HepG2 (cell line): Measurements from ENCODE around the gene TXNDC12. TPM values are rescaled to one million over a fixed set of nuclear protein-coding genes. Genes with fewer than 3 reads are reported as not detected.

Source experiments
- ATAC-seq: fragments of 200-7000 bp; cut with Tn5 transposase; 3 replicates; pipeline ENCODE4 v1.9.1; 2020; ENCODE audit warnings: mild to moderate bottlenecking, moderate library complexity
- BruUV-seq: library from RNA; stranded (reverse); fragments of 400-500 nt; replicated peaks from 2 replicates; lab custom pipeline; 2021; lab: Mats Ljungman, UMichigan
- CTCF ChIA-PET: fragments of 300-600 bp; formaldehyde crosslinking; extraction: SDS; loops from one replicate; lab custom pipeline; 2021; ENCODE audit warnings: low total read pairs, inconsistent platforms, low intra/inter-chr PET ratio; lab: Yijun Ruan, JAX
- POLR2A ChIA-PET: fragments of 350-600 bp; sonication (Branson Sonifier 250); formaldehyde crosslinking; loops from one replicate; lab custom pipeline; 2020; ENCODE audit warnings: antibody characterized with exemption, inconsistent platforms; lab: Yijun Ruan, JAX
- DNase-seq: peaks from one replicate; pipeline ENCODE4 v3.0.0-alpha.2; 2015; ENCODE audit warnings: low spot score
- FAIRE-seq: peaks from 3 replicates; lab custom pipeline; 2011; peaks lifted over from hg19 to GRCh38; lab: Jason Lieb, UNC
- H2AFZ ChIP-seq: one replicate; pipeline ENCODE4 v1.6.1; 2011; ENCODE audit warnings: low read length, inconsistent platforms
- H3K27ac ChIP-seq: fragments of 300-600 bp; 3 replicates; pipeline ENCODE4 v1.8.0; 2011; ENCODE audit warnings: mixed run types, mild to moderate bottlenecking, mixed read lengths, low read length, inconsistent platforms; ENCODE audit not compliant: insufficient read depth; ENCODE audit errors: extremely low read length
- H3K27me3 ChIP-seq, 2 experiments: fragments of 200-600 bp in 1 of 2; 2 replicates in 1 of 2; 3 replicates in 1 of 2; pipeline versions ENCODE4 v1.6.0 to v1.8.0; 2011; ENCODE audit warnings: low read length in 2 of 2, mild to moderate bottlenecking in 2 of 2, moderate library complexity in 2 of 2, inconsistent platforms in 1 of 2; ENCODE audit not compliant: insufficient read depth in 2 of 2, control insufficient read depth in 1 of 2
- H3K36me3 ChIP-seq, 2 experiments: fragments of 200-600 bp in 1 of 2; replicated peaks in 1 of 2; 2 replicates in 1 of 2; 3 replicates in 1 of 2; pipeline versions ENCODE4 v1.5.1 to v1.8.0; 2011; ENCODE audit warnings: low read length in 2 of 2, inconsistent platforms in 1 of 2; ENCODE audit not compliant: insufficient read depth in 2 of 2, control insufficient read depth in 1 of 2
- H3K4me1 ChIP-seq: 2 replicates; pipeline ENCODE4 v1.5.1; 2012; ENCODE audit warnings: low read length, inconsistent platforms; ENCODE audit not compliant: insufficient read depth
- H3K4me2 ChIP-seq: 2 replicates; pipeline ENCODE4 v1.6.0; 2011; ENCODE audit warnings: low read depth, low read length, inconsistent platforms
- H3K4me3 ChIP-seq, 3 experiments: fragments of 200-600 bp in 1 of 3; sonication (generic), shearing (Covaris generic) in 1 of 3; replicated peaks in 1 of 3; 2 replicates each; pipeline ENCODE4 v1.5.1; 2011 to 2016; ENCODE audit warnings: low read length in 3 of 3, inconsistent platforms in 2 of 3, low read depth in 2 of 3, mild to moderate bottlenecking in 2 of 3, control low read depth in 1 of 3, mixed read lengths in 1 of 3; ENCODE audit not compliant: insufficient read depth in 1 of 3
- H3K79me2 ChIP-seq: one replicate; pipeline ENCODE4 v1.6.1; 2011; ENCODE audit warnings: low read length, inconsistent platforms; ENCODE audit not compliant: insufficient read depth
- H3K9ac ChIP-seq: 2 replicates; pipeline ENCODE4 v1.6.0; 2011; ENCODE audit warnings: mild to moderate bottlenecking, low read depth, low read length, inconsistent platforms; ENCODE audit not compliant: insufficient read depth
- H3K9me3 ChIP-seq: 2 replicates; pipeline ENCODE4 v1.5.1; 2012; ENCODE audit warnings: mild to moderate bottlenecking, low read length
- H4K20me1 ChIP-seq: 2 replicates; pipeline ENCODE4 v1.6.0; 2011; ENCODE audit warnings: inconsistent platforms, mild to moderate bottlenecking, low read length, moderate library complexity; ENCODE audit not compliant: insufficient read depth
- ARHGAP35 ChIP-seq: sonication (generic); formaldehyde crosslinking; IDR thresholded peaks from 2 replicates; pipeline ENCODE4 v1.9.0; 2022; ENCODE audit warnings: mild to moderate bottlenecking, inconsistent platforms, moderate library complexity, missing genetic modification reagents, borderline replicate concordance
- KLF15 ChIP-seq: sonication (generic); formaldehyde crosslinking; IDR thresholded peaks from 2 replicates; pipeline ENCODE4 v1.8.1; 2023; ENCODE audit warnings: borderline replicate concordance, mild to moderate bottlenecking, inconsistent platforms, missing genetic modification reagents, mixed read lengths
- MLLT10 ChIP-seq: sonication (generic); formaldehyde crosslinking; IDR thresholded peaks from 2 replicates; pipeline ENCODE4 v1.4.0; 2020; ENCODE audit warnings: missing genetic modification reagents
- RBFOX2 ChIP-seq: fragments of 200-400 bp; formaldehyde crosslinking; IDR thresholded peaks from 2 replicates; pipeline ENCODE4 v1.6.1; 2017; ENCODE audit warnings: low read depth, mild to moderate bottlenecking, low read length
- REL ChIP-seq: sonication (generic); formaldehyde crosslinking; conservative IDR thresholded peaks from 2 replicates; pipeline ENCODE4 v1.8.0; 2022; ENCODE audit warnings: mild to moderate bottlenecking, missing genetic modification reagents, moderate library complexity
- RFX3 ChIP-seq: IDR thresholded peaks from 2 replicates; pipeline ENCODE4 v1.6.1; 2016; ENCODE audit warnings: missing biosample characterization, missing genetic modification reagents
- TOPORS ChIP-seq: sonication (generic); formaldehyde crosslinking; IDR thresholded peaks from 2 replicates; pipeline ENCODE4 v1.8.0; 2023; ENCODE audit warnings: mild to moderate bottlenecking, missing genetic modification reagents
- ZNF234 ChIP-seq: sonication (generic); formaldehyde crosslinking; conservative IDR thresholded peaks from 2 replicates; pipeline ENCODE4 v1.5.1; 2020; ENCODE audit warnings: mild to moderate bottlenecking, missing genetic modification reagents
- ZNF296 ChIP-seq: sonication (generic); formaldehyde crosslinking; conservative IDR thresholded peaks from 2 replicates; pipeline ENCODE4 v1.5.0; 2020; ENCODE audit warnings: mild to moderate bottlenecking, missing genetic modification reagents
- ZNF572 ChIP-seq: sonication (generic); formaldehyde crosslinking; IDR thresholded peaks from 2 replicates; pipeline ENCODE4 v1.5.1; 2020; ENCODE audit warnings: mild to moderate bottlenecking, missing genetic modification reagents
- ZNF652 ChIP-seq: IDR thresholded peaks from 2 replicates; pipeline ENCODE4 v1.6.1; 2016; ENCODE audit warnings: low read depth, borderline replicate concordance
- WGBS: methylation state at CpG from one replicate; pipeline ENCODE4 v1.1.6; 2017; ENCODE audit warnings: low lambda C conversion rate; 5-methylcytosine and 5-hydroxymethylcytosine counted together
- in situ Hi-C: cut with HindIII; loops from 2 replicates; pipeline ENCODE4 v1.10.0; 2017; ENCODE audit warnings: low pct_unique_long_range_greater_than_20kb; ENCODE audit not compliant: extremely low pct_ligation_motif_present
- intact Hi-C: fragments of 100-400 bp; cut with micrococcal nuclease; formaldehyde crosslinking; loops from one replicate; pipeline ENCODE4 v1.10.0; 2022; ENCODE audit not compliant: unreplicated experiment
- polyA plus RNA-seq, 8 experiments: library from polyadenylated mRNA; depleted of rRNA in 3 of 8; stranded (reverse) in 7 of 8; unstranded in 1 of 8; fragments of >200 nt; fragmentation: Illumina TruSeq in 4 of 8; extraction: Trizol in 4 of 8; gene quantifications; 2 replicates each; pipeline versions ENCODE4 v1.2.1 to v1.2.3, GENCODE V29; 2011 to 2016; ENCODE audit warnings: low read depth in 4 of 8, missing spikeins in 1 of 8, mixed read lengths in 1 of 8; ENCODE audit not compliant: insufficient read depth in 1 of 8
- total RNA-seq, 5 experiments: library from RNA; depleted of rRNA; stranded (reverse); fragments of >200 nt; fragmentation: Illumina TruSeq; extraction: Trizol; gene quantifications; 2 replicates each; pipeline ENCODE4 v1.2.3, GENCODE V29; 2016; ENCODE audit warnings: low read depth in 1 of 5
- TF ChIP-seq, protein P1 (sequence below): sonication (generic); formaldehyde crosslinking; IDR thresholded peaks from 2 replicates; pipeline ENCODE4 v1.5.0; 2020; ENCODE audit warnings: mild to moderate bottlenecking, missing genetic modification reagents
- TF ChIP-seq, protein P2 (sequence below): sonication (generic); formaldehyde crosslinking; IDR thresholded peaks from 2 replicates; pipeline ENCODE4 v1.9.0; 2021; ENCODE audit warnings: missing genetic modification reagents, mild to moderate bottlenecking, borderline replicate concordance
- TF ChIP-seq, protein P3 (sequence below): sonication (generic); formaldehyde crosslinking; IDR thresholded peaks from 2 replicates; pipeline ENCODE4 v1.5.0; 2020; ENCODE audit warnings: mild to moderate bottlenecking, missing genetic modification reagents
- TF ChIP-seq, protein P4 (sequence below): sonication (generic); formaldehyde crosslinking; IDR thresholded peaks from 2 replicates; pipeline ENCODE4 v1.4.0; 2020; ENCODE audit warnings: mild to moderate bottlenecking, missing genetic modification reagents, borderline replicate concordance

TXNDC12 gene
- total and polyA plus RNA-seq, 2 of the 13 experiments (the other 11 are each of a cell fraction or from before 2014, with no cell fraction given): 65.6 to 67.2 TPM

DNA sequence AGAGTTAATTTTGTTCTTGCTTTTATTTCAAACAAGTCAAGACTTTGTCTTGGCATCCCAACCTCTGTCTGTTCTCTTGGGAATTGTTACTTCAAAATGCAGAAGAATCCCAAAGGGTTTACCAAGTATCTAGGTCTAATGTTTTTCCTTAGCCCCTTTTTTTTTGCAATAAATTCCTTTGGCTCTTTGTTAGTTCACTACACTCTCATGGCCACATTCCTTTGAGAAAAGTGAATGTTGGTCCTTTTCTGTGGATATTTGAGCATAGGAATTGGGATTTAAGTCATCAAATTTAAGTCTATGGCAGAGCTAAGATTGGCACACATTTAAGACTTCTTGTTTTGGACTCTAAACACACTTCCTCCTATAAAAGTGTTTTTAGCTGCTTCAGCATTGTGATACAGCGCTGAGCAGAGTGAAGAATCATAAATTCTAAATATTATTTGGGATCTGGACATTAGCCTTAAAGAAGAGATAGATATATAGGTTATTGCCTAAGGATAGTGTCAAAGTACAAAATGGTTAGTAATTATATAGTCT, 3.0 kb upstream of the TXNDC12 start:
- no peaks in the 10 kb centered on the region for H3K9me3 ChIP-seq
- H3K27ac ChIP-seq: no peak overlapping the region
- BruUV-seq: no TSS peak
- peak overlapping the region; percentile 81 for H3K4me2 ChIP-seq
- peaks cover 47% of the 10 kb centered on the region for H3K4me1 ChIP-seq
- in situ Hi-C loops (no loop called here), intact Hi-C loops (no loop called here)
- DNase-seq (no peak), FAIRE-seq (no peak), ATAC-seq (no peak)
- peak overlapping the region; percentile 88 for H3K9ac ChIP-seq
- H4K20me1 ChIP-seq: peaks cover 26% of the 10 kb centered on the region
- H3K4me3 ChIP-seq: peak overlapping the region; percentile 85 to 89 (median 87); a peak in 5 of 6 replicates
- 100% methylated on average over 1 of the region's 1 CpG for WGBS
- ChIA-PET POLR2A (interaction anchor here (2.3 to 5.3 kb wide), 2 partner anchors 15 to 22 kb away, joined by 7 to 80 read pairs; no protein-coding TSS in a partner anchor), CTCF (no interaction called here)
- no peaks in the 10 kb centered on the region; a peak in 1 of 5 replicates for H3K27me3 ChIP-seq
- no peak overlapping the region for H2AFZ ChIP-seq
- peaks cover 10 to 23% of the 10 kb centered on the region in 2 experiments for H3K36me3 ChIP-seq
- H3K79me2 ChIP-seq: peaks cover 76% of the 10 kb centered on the region
- TF ChIP-seq, protein P1, sequence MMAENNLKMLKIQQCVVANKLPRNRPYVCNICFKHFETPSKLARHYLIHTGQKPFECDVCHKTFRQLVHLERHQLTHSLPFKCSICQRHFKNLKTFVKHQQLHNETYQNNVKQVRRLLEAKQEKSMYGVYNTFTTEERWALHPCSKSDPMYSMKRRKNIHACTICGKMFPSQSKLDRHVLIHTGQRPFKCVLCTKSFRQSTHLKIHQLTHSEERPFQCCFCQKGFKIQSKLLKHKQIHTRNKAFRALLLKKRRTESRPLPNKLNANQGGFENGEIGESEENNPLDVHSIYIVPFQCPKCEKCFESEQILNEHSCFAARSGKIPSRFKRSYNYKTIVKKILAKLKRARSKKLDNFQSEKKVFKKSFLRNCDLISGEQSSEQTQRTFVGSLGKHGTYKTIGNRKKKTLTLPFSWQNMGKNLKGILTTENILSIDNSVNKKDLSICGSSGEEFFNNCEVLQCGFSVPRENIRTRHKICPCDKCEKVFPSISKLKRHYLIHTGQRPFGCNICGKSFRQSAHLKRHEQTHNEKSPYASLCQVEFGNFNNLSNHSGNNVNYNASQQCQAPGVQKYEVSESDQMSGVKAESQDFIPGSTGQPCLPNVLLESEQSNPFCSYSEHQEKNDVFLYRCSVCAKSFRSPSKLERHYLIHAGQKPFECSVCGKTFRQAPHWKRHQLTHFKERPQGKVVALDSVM (CRISPR knock-in tag): no peak
- TF ChIP-seq ZNF296 (CRISPR knock-in tag): no peak
- TF ChIP-seq, protein P2, sequence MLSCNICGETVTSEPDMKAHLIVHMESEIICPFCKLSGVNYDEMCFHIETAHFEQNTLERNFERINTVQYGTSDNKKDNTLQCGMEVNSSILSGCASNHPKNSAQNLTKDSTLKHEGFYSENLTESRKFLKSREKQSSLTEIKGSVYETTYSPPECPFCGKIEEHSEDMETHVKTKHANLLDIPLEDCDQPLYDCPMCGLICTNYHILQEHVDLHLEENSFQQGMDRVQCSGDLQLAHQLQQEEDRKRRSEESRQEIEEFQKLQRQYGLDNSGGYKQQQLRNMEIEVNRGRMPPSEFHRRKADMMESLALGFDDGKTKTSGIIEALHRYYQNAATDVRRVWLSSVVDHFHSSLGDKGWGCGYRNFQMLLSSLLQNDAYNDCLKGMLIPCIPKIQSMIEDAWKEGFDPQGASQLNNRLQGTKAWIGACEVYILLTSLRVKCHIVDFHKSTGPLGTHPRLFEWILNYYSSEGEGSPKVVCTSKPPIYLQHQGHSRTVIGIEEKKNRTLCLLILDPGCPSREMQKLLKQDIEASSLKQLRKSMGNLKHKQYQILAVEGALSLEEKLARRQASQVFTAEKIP (CRISPR knock-in tag): no peak
- no peak for TF ChIP-seq RFX3 (CRISPR knock-in tag)
- TF ChIP-seq ZNF652 (CRISPR knock-in tag): no peak
- no peak for TF ChIP-seq MLLT10 (CRISPR knock-in tag)
- TF ChIP-seq, protein P3, sequence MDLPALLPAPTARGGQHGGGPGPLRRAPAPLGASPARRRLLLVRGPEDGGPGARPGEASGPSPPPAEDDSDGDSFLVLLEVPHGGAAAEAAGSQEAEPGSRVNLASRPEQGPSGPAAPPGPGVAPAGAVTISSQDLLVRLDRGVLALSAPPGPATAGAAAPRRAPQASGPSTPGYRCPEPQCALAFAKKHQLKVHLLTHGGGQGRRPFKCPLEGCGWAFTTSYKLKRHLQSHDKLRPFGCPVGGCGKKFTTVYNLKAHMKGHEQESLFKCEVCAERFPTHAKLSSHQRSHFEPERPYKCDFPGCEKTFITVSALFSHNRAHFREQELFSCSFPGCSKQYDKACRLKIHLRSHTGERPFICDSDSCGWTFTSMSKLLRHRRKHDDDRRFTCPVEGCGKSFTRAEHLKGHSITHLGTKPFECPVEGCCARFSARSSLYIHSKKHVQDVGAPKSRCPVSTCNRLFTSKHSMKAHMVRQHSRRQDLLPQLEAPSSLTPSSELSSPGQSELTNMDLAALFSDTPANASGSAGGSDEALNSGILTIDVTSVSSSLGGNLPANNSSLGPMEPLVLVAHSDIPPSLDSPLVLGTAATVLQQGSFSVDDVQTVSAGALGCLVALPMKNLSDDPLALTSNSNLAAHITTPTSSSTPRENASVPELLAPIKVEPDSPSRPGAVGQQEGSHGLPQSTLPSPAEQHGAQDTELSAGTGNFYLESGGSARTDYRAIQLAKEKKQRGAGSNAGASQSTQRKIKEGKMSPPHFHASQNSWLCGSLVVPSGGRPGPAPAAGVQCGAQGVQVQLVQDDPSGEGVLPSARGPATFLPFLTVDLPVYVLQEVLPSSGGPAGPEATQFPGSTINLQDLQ (CRISPR knock-in tag): no peak
- TF ChIP-seq ZNF572 (CRISPR knock-in tag): no peak
- no peak for TF ChIP-seq ARHGAP35 (CRISPR knock-in tag)
- TF ChIP-seq TOPORS (CRISPR knock-in tag): no peak
- TF ChIP-seq ZNF234 (CRISPR knock-in tag): no peak
- TF ChIP-seq KLF15 (CRISPR knock-in tag): no peak
- TF ChIP-seq, protein P4, sequence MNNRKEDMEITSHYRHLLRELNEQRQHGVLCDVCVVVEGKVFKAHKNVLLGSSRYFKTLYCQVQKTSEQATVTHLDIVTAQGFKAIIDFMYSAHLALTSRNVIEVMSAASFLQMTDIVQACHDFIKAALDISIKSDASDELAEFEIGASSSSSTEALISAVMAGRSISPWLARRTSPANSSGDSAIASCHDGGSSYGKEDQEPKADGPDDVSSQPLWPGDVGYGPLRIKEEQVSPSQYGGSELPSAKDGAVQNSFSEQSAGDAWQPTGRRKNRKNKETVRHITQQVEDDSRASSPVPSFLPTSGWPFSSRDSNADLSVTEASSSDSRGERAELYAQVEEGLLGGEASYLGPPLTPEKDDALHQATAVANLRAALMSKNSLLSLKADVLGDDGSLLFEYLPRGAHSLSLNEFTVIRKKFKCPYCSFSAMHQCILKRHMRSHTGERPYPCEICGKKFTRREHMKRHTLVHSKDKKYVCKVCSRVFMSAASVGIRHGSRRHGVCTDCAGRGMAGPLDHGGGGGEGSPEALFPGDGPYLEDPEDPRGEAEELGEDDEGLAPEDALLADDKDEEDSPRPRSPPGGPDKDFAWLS (CRISPR knock-in tag): no peak
- TF ChIP-seq REL (CRISPR knock-in tag): no peak
- no peak for TF ChIP-seq RBFOX2
